ENCODE measurements around the gene SLC25A6.

The SLC25A6 gene

GRCh38 chrX:1400049-1400448, 8.1 kb upstream of the SLC25A6 start:
- in situ Hi-C loops (cut with HindIII; ENCODE audit: low pct_ligation_motif_present, low sequenced_read_pairs) = no loop called here
- Histone ChIP-seq H3K36me3 (replicated peaks) (peaks cover 30% of the 10 kb centered on the region), H3K4me3 (ENCODE audit: low read depth, low read length) (no peak overlapping the region), H3K27ac (no peak overlapping the region), H3K27me3 (replicated peaks) (no peaks in the 10 kb centered on the region)
- DNase-seq = no peak
- no peak for TF ChIP-seq CTCF (IDR thresholded peaks at IDR 0.05; ENCODE audit: low read depth, low read length, missing control alignments)

DNA sequence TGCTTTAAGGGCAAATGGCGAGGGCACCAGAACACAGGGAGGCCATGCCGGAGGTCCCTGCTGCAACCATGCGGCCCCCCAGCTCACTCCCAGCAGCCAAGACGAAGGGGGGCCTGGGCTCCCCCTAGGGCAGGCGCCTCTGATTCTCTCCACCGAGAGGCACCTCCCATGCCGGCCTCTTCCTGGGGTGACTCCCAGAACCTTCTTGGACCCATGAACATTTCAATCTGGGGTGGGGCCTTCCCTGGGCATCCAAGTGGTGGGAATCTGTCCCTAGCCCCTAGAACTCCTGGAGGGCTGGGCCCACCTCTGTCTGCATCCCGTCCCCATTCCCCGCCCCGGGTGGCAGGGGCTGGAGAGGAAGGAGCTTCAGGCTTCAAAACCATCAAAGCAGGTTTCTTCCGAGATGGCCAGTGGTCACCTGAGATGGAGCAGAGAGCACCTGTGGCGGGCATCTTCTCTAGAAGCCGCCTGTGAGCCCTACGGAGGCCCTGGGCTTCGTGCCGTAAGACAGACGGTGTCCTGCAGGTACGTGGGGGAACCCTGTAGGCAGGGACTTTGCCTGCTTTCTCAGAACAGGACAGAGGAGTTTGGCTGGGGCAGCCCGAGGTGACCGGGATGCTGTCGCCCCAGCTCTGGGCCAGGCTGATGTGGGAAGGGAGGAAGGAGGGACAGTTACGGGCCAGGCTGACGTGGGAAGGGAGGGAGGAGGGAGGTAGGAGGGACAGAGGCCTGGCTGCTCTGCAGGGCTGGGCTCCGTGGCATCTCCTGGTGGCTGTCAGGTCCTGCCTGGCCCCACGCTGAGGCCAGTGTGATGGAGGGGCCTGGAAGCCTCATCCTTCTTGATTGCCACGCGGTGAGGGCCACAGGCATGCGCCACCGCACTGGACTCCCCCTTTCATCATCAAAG, 6.8 kb upstream of the SLC25A6 start:
- Histone ChIP-seq H3K36me3 (replicated peaks) (peaks cover 19% of the 10 kb centered on the region), H3K27ac (no peak overlapping the region), H3K4me3 (ENCODE audit: low read depth, low read length) (no peak overlapping the region), H3K27me3 (replicated peaks) (no peaks in the 10 kb centered on the region)
- no peak for DNase-seq
- in situ Hi-C loops (cut with HindIII; ENCODE audit: low pct_ligation_motif_present, low sequenced_read_pairs) = no loop called here
- no peak for TF ChIP-seq CTCF (IDR thresholded peaks at IDR 0.05; ENCODE audit: low read depth, low read length, missing control alignments)

- DNase-seq = no peak
- TF ChIP-seq CTCF (IDR thresholded peaks at IDR 0.05; ENCODE audit: low read depth, low read length, missing control alignments) = no peak
- H3K27me3 ChIP-seq (replicated peaks) = no peaks in the 10 kb centered on the region
- H3K4me3 ChIP-seq (ENCODE audit: low read depth, low read length) = no peak overlapping the region
- no peak overlapping the region for H3K27ac ChIP-seq
- peaks cover 11% of the 10 kb centered on the region for H3K36me3 ChIP-seq (replicated peaks)
- in situ Hi-C loops (cut with HindIII; ENCODE audit: low pct_ligation_motif_present, low sequenced_read_pairs) = no loop called here
Measured at GRCh38 chrX:1397441-1398270, 5.7 kb upstream of the SLC25A6 start.

DNA sequence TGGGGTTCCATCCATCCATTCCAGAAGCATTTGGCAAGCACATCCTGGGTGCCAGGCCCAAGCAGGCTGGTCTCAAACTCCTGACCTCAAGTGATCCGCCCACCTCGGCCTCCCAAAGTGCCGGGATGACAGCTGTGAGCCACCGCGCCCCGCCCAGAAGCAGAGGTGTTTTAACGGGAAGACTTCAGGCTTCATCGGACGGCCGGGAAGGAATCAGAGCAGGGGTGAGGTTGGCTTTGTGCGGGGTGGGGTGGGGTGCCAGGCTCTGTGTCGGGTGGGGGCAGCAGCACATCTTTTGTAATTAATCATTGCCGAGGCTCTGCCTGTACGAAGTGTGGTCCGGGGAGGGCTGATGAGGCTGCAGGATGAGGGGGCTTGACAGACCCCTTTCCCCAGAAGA, 5.1 kb upstream of the SLC25A6 start:
- no peak for DNase-seq
- in situ Hi-C loops (cut with HindIII; ENCODE audit: low pct_ligation_motif_present, low sequenced_read_pairs) = no loop called here
- no peak overlapping the region for H3K27ac ChIP-seq

GRCh38 chrX:1395646-1396216, 3.8 kb upstream of the SLC25A6 start:
- no peak overlapping the region for H3K4me3 ChIP-seq (ENCODE audit: low read depth, low read length)
- H3K27me3 ChIP-seq (replicated peaks) = no peaks in the 10 kb centered on the region
- TF ChIP-seq CTCF (IDR thresholded peaks at IDR 0.05; ENCODE audit: low read depth, low read length, missing control alignments) = no peak
- no peak for DNase-seq
- no peak overlapping the region for H3K27ac ChIP-seq
- in situ Hi-C loops (cut with HindIII; ENCODE audit: low pct_ligation_motif_present, low sequenced_read_pairs) = no loop called here
- H3K36me3 ChIP-seq (replicated peaks) = peaks cover 12% of the 10 kb centered on the region

More for the DNA sequence above, 5.1 kb upstream of the SLC25A6 start:
- no peak for TF ChIP-seq CTCF (IDR thresholded peaks at IDR 0.05; ENCODE audit: low read depth, low read length, missing control alignments)
- H3K36me3 ChIP-seq (replicated peaks) = peaks cover 11% of the 10 kb centered on the region
- H3K27me3 ChIP-seq (replicated peaks) = no peaks in the 10 kb centered on the region
- H3K4me3 ChIP-seq (ENCODE audit: low read depth, low read length) = no peak overlapping the region
